Hypothalamus (tissue), 51 donors: ENCODE data around the gene TEX264.
"Not testable (repeated sequence)": the region's sequence is repeated elsewhere in the genome, so short reads cannot be mapped to it uniquely, and the experiment has no call there.

Experiments used
- DNase-seq, 51 donors: peaks; one replicate each; lab custom pipeline; 2025; lab: John Stamatoyannopoulos, UW

TEX264 gene

DNA sequence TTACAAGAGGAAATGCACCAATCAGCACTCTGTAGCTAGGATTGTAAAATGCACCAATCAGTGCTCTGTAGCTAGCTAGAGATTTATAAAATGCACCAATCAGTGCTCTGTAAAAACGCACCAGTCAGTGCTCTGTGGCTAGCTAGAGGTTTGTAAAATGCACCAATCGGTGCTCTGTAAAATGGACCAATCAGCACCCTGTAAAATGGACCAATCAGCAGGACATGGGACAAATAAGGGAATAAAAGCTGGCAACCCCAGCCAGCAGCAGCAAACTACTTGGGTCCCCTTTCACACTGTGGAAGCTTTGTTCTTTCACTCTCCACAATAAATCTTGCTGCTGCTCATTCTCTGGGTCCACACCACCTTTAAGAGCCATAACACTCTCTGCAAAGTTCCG is 71.3 kb downstream of the TEX264 start:
- not testable (repeated sequence) for DNase-seq

DNA sequence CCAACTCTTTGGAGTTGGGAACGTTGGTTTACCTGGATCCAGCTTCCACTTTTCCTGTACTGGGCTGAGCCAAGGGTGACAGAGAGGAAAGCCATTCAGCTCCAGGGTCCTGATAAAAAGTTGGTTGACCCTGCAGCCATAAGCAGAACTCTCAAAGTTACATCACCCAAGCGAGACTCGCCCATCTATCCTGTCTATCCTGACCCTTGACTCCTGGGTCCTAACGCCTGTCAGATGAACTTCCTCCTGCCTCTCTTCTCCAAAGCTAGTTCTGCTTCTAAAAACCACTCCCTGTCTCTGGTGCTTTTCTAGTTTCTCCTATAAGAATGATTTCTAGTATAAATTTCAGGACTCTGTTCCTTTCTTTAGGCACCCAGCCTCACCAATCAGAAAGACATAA is 71.9 kb downstream of the TEX264 start:
- DNase-seq, result peak in 1 of 51 donors; percentile 0

DNA sequence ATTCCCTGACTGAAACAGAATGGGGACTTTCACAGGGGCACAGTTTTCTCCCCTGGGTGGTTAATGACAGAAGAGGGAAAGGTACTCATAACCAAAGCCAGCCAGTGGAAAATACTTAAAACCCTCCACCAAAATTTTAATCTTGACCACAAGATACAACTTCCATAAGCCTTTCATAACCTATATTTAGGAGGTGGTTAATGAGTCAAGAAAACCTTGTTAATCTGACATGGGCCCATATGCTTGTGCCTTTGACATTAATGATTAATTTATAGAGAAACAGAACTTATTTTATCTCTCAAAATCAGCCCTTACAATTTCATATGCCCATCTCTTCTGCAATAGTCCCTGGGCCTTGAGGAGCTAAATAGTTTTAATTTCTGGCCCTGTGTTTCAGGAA is 76.8 kb downstream of the TEX264 start:
- no peak for DNase-seq

DNA sequence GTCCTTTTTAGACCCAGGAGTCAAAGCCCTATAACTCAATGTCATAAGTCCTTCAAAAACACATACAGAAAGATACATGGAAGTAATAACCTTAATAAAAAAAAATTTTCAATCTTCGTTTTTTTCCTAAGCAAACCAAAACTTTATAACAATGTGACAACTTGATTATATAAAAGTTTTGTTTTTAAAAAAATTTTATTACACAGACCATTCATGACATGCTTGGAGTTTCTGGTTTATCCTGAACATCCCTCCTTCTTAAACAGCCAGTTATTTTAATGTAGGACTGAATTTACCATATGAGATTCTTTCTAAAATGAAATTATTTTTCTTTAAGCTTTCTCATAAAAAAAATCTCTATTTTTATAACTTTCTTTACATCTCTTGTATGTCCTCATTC is 77.3 kb downstream of the TEX264 start:
- no peak for DNase-seq

DNA sequence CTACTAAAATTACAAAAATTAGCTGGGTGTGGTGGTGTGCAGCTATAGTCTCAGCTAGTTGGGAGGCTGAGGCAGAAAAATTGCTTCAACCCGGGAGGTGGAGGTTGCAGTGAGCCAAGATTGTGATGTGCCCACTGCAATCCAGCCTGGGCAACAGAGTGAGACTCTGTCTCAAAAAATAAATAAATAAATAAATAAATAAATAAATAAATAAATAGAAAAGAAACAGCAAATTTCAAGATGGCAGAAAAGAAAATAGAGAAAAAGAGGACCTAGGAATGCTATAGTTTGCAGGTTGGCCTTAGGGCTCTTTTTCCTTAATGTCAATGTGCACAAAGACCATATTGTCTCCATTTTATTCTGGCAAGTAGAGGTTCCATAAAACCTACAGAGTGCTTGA is 79.8 kb downstream of the TEX264 start:
- DNase-seq, result no peak

DNA sequence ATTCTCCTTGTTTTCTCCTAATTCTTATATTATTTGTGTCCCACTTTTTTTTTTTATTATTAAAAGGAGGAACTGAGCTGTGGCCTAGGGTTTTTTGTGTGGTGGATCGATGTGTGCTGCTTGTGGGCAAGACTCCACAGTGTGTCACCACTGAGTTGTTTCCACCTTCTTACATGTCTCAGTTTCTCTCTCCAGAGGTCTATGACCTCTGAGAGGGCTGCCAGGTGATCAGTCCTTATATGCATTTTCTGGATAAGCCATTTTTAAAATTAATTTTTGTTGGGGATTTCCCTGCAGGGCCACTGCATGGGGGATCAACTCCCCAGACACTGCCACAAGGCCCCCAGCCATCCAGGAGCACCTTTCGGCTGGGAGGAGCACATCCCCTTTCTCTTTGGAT is 80.2 kb downstream of the TEX264 start:
- no peak for DNase-seq
